ENCODE data around the gene THBS2.

THBS2 gene

GRCh38 chr6:169177516-169178166, 76.0 kb downstream of the THBS2 start:
- DNase-seq: no peak

GRCh38 chr6:169176361-169176991, 77.2 kb downstream of the THBS2 start:
- no peak for DNase-seq

GRCh38 chr6:169175360-169175887, 78.2 kb downstream of the THBS2 start:
- DNase-seq: no peak

DNA sequence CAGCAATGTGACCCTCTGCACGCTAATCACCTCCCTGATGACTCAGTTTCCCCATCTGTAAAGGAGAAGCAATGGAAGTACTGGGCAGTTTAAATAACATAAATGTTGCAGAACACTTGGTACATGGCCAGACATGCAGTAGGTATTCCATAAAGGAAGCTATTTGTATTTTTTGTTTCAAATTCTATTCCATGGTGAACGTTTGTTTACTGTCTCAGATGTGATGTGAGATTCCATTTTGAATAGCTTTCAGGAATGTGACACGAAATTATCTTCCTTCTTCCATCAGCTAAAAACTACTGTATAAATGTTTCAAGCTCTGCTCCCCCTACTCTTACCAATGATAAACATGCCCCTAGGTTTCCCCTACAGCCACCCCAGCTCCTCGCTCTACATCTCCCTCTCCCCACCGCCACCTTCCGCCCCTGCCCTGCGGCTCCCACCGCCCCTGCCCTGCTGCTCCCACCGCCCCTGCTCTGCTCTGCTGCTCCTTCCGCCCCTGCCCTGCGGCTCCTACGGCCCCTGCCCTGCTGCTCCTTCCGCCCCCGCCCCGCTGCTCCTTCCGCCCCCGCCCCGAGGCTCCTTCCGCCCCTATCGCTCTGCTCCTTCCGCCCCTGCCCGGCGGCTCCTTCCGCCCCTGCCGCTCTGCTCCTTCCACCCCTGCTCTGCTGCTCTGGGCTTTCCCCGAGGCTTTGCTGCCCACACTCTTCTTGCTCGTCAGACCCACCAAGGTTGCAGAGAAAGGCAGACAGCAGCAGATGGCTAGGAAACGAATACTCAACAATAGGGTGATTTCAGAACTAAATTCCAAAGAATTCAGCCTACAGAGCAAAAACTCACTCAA, 78.9 kb downstream of the THBS2 start:
- no peak for DNase-seq

- no peak for DNase-seq
Measured at GRCh38 chr6:169173532-169174268, 79.9 kb downstream of the THBS2 start.

DNA sequence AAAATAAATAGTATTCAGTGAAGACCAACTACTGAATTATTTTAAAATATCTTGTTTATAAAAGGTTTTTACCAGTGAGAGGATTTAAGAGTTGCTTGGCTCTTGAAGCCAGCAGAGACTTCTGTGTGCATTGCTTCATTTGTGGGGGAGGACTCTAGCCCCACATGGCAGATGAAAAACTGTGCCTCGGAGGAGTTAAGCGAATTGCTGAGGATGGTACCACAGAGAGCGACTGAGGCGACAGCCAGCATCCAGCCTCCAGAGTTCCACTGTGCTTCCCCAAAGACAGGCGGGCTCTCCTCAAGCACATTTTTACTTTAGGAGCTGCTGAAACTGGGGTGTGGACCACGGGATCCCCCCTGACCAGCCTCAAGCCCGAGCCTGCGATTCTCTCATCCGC, 80.7 kb downstream of the THBS2 start:
- no peak for DNase-seq

GRCh38 chr6:169172456-169172855, 81.2 kb downstream of the THBS2 start:
- no peak for DNase-seq

- no peak for DNase-seq
Measured at GRCh38 chr6:169171951-169172350, 81.7 kb downstream of the THBS2 start.

DNA sequence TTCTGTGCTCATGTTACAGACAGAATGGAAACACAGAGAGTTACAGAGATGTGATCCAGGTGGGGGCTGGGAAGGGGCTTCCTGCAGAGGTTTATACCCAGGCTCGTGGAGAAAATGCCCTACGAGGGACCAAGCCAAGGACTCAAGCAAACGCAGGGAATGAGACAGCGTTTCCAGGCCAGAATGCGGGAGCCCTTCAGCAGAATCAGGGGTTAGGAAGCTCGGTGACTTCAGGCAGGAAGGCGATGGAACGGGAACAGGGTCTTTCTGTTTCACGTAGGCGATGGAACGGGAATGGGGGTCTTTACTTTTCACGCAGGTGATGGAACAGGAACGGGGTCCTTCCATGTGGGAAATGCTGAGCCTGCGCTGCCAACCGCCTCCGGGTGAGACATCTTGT, 82.6 kb downstream of the THBS2 start:
- no peak for DNase-seq

DNA sequence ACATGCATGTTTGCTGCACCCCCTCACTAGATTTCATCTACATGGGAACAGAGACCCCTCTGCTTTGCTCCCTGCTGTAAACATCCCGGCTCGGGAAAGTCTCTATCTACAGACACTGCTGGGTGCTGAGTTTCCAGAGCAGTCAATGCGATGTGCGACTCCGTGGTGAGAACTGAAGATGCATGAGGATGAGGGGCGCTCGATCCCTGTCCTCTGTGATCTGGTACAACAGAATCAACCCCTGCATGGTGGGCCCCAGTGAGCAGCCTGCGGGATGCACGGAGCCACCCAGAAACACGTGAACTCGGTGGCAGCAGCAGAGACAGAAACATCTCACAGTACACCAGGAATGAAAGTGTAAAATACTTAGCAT, 83.1 kb downstream of the THBS2 start:
- no peak for DNase-seq

GRCh38 chr6:169169941-169170582, 83.6 kb downstream of the THBS2 start:
- no peak for DNase-seq

GRCh38 chr6:169169375-169169774, 84.3 kb downstream of the THBS2 start:
- DNase-seq: no peak

DNA sequence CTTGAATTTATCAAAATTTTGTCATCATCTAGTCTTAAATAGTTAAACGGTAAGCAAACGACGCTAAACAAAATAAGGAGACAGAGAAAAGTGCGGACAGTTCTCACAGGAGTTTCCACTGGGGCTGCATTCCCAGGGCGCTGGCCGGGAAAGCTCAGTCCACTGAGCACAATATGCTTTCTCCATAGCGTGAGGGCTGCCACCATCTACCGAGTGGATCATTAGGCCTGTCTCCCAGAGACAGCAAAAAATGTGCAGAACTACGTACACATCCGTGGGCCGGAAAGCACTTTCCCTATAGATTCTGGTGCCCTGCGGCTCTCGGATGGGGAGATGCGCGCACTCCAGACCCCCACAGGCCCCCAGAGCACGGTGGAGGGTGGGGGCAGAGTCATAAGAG, 84.9 kb downstream of the THBS2 start:
- no peak for DNase-seq

DNA sequence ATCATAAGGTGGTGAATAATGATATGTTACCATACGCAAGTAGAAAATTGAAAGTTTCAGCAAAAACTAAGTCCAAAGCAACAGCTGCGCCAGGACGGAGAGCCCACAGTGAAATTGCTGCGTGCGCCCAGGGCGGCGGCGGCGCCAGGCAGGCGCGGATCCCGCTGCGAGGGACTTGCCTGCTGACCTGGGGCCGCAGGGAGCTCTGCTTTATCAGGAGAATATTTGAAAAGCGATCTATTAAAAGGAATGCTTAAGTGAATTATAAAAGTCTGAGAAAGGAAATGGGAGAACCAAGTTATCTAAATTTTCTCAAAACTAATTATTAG, 85.4 kb downstream of the THBS2 start:
- no peak for DNase-seq

GRCh38 chr6:169167581-169168301, 85.9 kb downstream of the THBS2 start:
- no peak for DNase-seq

- DNase-seq: no peak
Measured at GRCh38 chr6:169166896-169167580, 86.6 kb downstream of the THBS2 start.

Data from stimulated activated CD4-positive, alpha-beta T cell treated with anti-CD3 and anti-CD28 coated beads, Interleukin-4, amount 100 ng/mL, for 4 hours (primary cell).